Activated CD8-positive, alpha-beta memory T cell treated with anti-CD3 and anti-CD28 coated beads, Interleukin-2, amount 50 U/mL, for 1 hour (primary cell): ENCODE results near the gene ABCD3.
"Not testable (repeated sequence)": the region's sequence is repeated elsewhere in the genome, so short reads cannot be mapped to it uniquely, and the experiment has no call there.

ENCODE experiments used
- DNase-seq: peaks from one replicate; pipeline ENCODE4 v3.0.0-alpha.2; 2020; ENCODE audit errors: extremely low read depth

The ABCD3 gene

GRCh38 chr1:94417978-94418663 is at the start of gene ABCD3:
TSS of gene ABCD3 (plus strand) at chr1:94418389. CDS start at chr1:94418479, 90 bp downstream.
- peak; percentile 91 for DNase-seq

DNA sequence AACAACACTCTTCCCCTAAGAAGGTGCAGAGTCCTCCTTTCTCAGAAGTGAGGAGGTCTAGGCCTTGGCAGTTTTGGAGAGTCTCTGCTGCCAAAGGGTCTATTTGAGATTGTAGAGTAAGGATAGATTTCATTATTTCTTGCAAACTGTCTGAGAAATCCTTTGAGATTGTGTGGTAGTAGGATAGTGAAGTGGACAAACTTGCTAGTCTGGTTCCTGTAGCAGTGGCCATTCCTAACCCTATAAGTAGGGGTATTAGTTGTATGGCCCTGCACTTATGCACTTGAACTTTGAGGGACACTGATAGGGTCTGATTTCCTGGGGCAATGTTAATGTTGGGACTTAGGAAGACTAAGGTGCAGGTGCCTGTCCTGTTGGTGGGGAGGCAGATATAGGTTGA is 45.4 kb upstream of the ABCD3 start:
- not testable (repeated sequence) for DNase-seq

DNA sequence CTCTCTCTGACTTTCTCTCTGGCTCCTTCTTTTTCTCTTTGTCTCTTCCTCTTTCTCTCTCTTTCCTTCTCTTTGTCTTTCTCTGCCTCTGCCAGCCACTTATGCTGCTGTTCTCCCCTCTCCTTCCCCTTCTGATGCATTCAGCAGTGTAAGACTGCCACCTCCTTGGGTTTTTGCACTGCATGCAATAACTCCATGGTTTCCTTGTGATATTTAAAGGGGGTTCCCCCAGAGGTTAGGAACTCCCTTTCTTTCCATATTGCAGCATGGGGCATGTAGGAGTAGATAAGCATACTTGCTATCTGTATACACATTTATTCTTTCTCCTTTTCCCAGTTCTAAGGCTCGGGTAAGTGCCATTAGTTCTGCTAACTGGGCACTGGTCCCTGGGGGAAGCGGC is 44.9 kb upstream of the ABCD3 start:
- not testable (repeated sequence) for DNase-seq

DNA sequence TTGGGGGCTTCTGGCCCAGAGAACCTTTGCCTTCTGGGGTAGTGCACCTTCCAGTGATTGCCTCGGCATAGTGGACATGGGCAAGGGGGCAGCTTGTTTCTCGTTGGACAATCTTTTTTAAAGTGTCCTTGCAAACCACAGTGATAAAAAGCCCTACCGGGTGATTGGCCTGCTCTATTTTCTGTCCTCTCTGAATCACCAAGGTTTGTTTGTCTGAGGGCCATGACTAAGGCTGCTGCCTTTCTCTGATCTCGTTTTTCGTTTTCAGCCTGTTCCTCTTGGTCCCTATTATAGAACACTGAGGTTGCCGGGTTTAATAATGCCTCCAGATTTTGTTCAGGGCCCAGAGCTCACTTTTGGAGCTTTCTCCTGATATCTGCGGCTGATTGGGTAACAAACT is 42.5 kb upstream of the ABCD3 start:
- DNase-seq = not testable (repeated sequence)

DNA sequence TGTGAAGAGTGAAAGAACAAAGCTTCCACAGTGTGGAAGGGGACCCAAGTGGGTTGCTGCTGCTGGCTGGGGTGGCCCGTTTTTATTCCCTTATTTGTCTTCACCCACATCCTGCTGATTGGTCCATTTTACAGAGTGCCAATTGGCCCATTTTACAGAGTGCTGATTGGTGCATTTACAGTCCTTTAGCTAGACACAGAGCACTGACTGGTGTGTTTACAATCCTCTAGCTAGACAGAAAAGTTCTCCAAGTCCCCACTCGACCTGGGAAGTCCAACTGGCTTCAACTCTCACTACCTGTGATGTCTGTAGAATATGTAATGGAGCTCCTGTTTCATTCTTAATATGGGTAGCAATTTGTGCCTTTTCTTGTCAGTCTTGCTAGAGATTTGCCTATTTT is 39.7 kb upstream of the ABCD3 start:
- DNase-seq = not testable (repeated sequence)

- DNase-seq = no peak
Observed at GRCh38 chr1:94379615-94380014, 38.6 kb upstream of the ABCD3 start.

GRCh38 chr1:94382201-94382600 is 36.0 kb upstream of the ABCD3 start:
- no peak for DNase-seq

DNA sequence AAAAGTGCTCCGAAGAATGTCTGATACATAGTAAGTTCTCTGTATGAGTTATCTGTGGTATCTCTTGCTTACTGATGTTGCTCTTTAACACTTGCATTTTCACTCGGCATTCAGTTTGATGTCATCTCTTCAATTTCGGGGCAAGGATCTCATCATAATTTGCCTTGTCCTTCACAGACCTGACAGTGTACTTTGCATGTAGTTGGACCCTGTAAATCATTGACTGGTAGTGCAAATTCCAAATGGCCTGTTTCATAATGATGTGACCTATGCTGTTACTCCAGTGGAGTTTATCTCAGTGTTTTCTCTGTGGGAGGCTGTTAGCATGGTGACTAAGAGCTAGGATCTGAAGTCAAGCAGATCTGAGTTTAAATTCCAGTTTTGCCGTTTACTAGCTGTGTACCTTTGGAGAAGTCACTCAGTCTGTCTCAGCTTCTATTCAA is 34.2 kb upstream of the ABCD3 start:
- DNase-seq = no peak

GRCh38 chr1:94384485-94385265 is 33.5 kb upstream of the ABCD3 start:
- DNase-seq = no peak

- no peak for DNase-seq
Observed at GRCh38 chr1:94385308-94385929, 32.8 kb upstream of the ABCD3 start.

GRCh38 chr1:94389298-94389697 is 28.9 kb upstream of the ABCD3 start:
- no peak for DNase-seq

- no peak for DNase-seq
Observed at GRCh38 chr1:94394247-94394646, 23.9 kb upstream of the ABCD3 start.

GRCh38 chr1:94395231-94395630 is 23.0 kb upstream of the ABCD3 start:
- DNase-seq = no peak

- DNase-seq = no peak
Observed at GRCh38 chr1:94395748-94396309, 22.4 kb upstream of the ABCD3 start.

GRCh38 chr1:94396356-94397010 is 21.7 kb upstream of the ABCD3 start:
- no peak for DNase-seq

- no peak for DNase-seq
Observed at GRCh38 chr1:94398356-94398755, 19.8 kb upstream of the ABCD3 start.

- DNase-seq = no peak
Observed at GRCh38 chr1:94399453-94399852, 18.7 kb upstream of the ABCD3 start.

DNA sequence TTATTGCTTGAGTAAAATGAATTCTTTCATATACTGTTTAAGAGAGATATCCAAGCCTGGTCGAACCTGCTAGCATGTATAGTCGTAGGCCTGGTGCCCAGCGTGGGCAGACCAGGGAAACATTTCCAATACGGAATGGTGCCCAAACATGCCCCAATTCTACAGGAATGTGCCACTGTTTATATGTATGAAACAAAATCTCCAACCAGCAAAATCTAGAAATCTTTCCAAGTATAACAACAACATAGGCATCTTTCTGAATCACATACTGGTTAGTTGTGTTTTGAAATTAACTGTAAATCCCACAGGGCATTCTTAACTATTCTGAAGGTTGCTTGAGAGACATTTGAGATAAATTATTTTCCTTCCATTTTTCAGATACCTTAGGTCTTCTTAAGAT is 17.0 kb upstream of the ABCD3 start:
- DNase-seq = no peak

- no peak for DNase-seq
Observed at GRCh38 chr1:94406446-94406845, 11.7 kb upstream of the ABCD3 start.

DNA sequence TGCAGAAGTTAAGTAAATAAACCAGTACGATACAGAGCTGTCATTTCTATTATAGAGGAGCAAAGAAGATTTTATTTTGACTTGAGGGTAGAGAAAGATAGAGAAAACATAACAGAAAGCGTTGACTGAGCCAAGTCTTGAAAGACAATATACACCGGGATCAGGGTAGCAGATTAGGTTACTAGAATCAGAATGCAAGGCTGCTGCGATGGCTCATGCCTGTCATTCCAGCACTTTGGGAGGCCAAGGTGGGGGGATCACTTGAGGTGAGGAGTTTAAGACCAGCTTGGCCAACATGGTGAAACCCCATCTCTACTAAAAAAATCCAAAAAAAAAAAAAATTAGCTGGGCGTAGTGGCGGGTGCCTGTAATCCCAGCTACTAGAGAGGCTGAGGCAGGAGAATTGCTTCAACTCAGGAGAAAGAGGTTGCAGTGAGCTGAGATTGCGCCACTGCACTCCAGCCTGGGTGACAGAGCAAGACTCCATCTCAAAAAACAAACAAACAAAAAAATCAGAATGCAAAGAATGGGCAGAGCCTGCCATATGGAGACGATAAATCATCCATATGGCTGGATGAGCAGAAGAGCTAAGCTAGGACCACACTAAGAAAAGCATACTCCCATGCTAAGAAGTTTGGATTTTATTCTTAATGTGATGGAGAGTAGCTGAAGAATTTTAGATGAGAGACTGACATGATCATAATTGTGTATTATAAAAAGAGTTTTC is 9.9 kb upstream of the ABCD3 start:
- no peak for DNase-seq

DNA sequence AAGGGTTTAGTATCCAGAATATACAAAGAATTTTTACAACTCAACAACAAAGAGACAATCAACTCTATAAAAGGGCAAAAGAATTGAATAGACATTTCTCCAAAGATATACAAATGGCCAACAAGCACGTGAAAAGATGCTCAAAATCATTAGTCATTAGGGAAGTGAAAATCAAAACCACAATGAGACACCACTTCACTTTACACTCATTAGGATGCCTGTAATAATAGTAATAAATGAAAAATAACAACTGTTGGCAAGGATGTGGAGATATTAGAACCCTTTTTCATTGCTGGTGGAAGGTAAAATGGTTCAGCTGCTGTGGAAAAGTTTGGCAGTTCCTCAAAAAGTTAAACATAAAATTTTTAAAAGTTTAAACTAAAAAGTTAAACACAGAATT is 7.0 kb upstream of the ABCD3 start:
- DNase-seq = no peak
